ENCODE data around the gene SPOCK3. TPM values are rescaled to one million over a fixed set of nuclear protein-coding genes. Genes with fewer than 3 reads are reported as not detected.

Gene SPOCK3
- total RNA-seq, 2 donors from 2014 or later = not detected

GRCh38 chr4:167222099-167222498 is 12.2 kb downstream of the SPOCK3 start:
- no peak for TF ChIP-seq CTCF (IDR thresholded peaks at IDR 0.05)
- DNase-seq (ENCODE audit: low spot score) = no peak
- H3K9me3 ChIP-seq = no peaks in the 10 kb centered on the region
- H3K27me3 ChIP-seq = no peaks in the 10 kb centered on the region
- H3K36me3 ChIP-seq = no peaks in the 10 kb centered on the region
- H3K4me3 ChIP-seq = no peak overlapping the region
- no peak overlapping the region for H3K27ac ChIP-seq
- H3K4me1 ChIP-seq = no peaks in the 10 kb centered on the region

- Histone ChIP-seq H3K27me3 (no peaks in the 10 kb centered on the region), H3K9me3 (no peaks in the 10 kb centered on the region), H3K27ac (no peak overlapping the region), H3K4me1 (no peaks in the 10 kb centered on the region), H3K4me3 (no peak overlapping the region), H3K36me3 (no peaks in the 10 kb centered on the region)
- no peak for TF ChIP-seq CTCF (IDR thresholded peaks at IDR 0.05)
- no peak for DNase-seq (ENCODE audit: low spot score)
Observed at GRCh38 chr4:167221084-167221483, 13.2 kb downstream of the SPOCK3 start.

GRCh38 chr4:167218022-167218608 is 16.2 kb downstream of the SPOCK3 start:
- TF ChIP-seq CTCF (IDR thresholded peaks at IDR 0.05) = no peak
- H3K4me3 ChIP-seq = no peak overlapping the region
- no peaks in the 10 kb centered on the region for H3K36me3 ChIP-seq
- H3K4me1 ChIP-seq = no peaks in the 10 kb centered on the region
- no peaks in the 10 kb centered on the region for H3K27me3 ChIP-seq
- no peak for DNase-seq (ENCODE audit: low spot score)
- H3K27ac ChIP-seq = no peak overlapping the region
- no peaks in the 10 kb centered on the region for H3K9me3 ChIP-seq

GRCh38 chr4:167216783-167217182 is 17.5 kb downstream of the SPOCK3 start:
- no peaks in the 10 kb centered on the region for H3K27me3 ChIP-seq
- no peak overlapping the region for H3K27ac ChIP-seq
- no peak for DNase-seq (ENCODE audit: low spot score)
- no peaks in the 10 kb centered on the region for H3K4me1 ChIP-seq
- no peak for TF ChIP-seq CTCF (IDR thresholded peaks at IDR 0.05)
- no peaks in the 10 kb centered on the region for H3K9me3 ChIP-seq
- no peaks in the 10 kb centered on the region for H3K36me3 ChIP-seq
- no peak overlapping the region for H3K4me3 ChIP-seq

- no peak overlapping the region for H3K27ac ChIP-seq
- no peak overlapping the region for H3K4me3 ChIP-seq
- DNase-seq (ENCODE audit: low spot score) = no peak
- H3K36me3 ChIP-seq = no peaks in the 10 kb centered on the region
- H3K4me1 ChIP-seq = no peaks in the 10 kb centered on the region
- no peaks in the 10 kb centered on the region for H3K9me3 ChIP-seq
- H3K27me3 ChIP-seq = no peaks in the 10 kb centered on the region
- no peak for TF ChIP-seq CTCF (IDR thresholded peaks at IDR 0.05)
Observed at GRCh38 chr4:167210166-167210565, 24.1 kb downstream of the SPOCK3 start.

- Histone ChIP-seq H3K27me3 (no peaks in the 10 kb centered on the region), H3K4me1 (no peaks in the 10 kb centered on the region), H3K9me3 (no peaks in the 10 kb centered on the region), H3K4me3 (no peak overlapping the region), H3K27ac (no peak overlapping the region), H3K36me3 (no peaks in the 10 kb centered on the region)
- TF ChIP-seq CTCF (IDR thresholded peaks at IDR 0.05) = no peak
- no peak for DNase-seq (ENCODE audit: low spot score)
Observed at GRCh38 chr4:167196344-167197012, 37.8 kb downstream of the SPOCK3 start.
